NK-92 (cell line): ENCODE results near the gene FAM234B.

Experiments used
- DNase-seq: peaks from one replicate; lab custom pipeline; 2025; ENCODE audit not compliant: unreplicated experiment; lab: John Stamatoyannopoulos, UW

FAM234B gene

GRCh38 chr12:13114251-13115052 is 70.3 kb downstream of the FAM234B start:
- DNase-seq = no peak

- no peak for DNase-seq
These were observed 72.1 kb downstream of the FAM234B start for GRCh38 chr12:13116259-13116658.

GRCh38 chr12:13117029-13117428 is 72.8 kb downstream of the FAM234B start:
- no peak for DNase-seq

GRCh38 chr12:13119826-13120225 is 75.6 kb downstream of the FAM234B start:
- no peak for DNase-seq

- DNase-seq = no peak
These were observed 76.2 kb downstream of the FAM234B start for GRCh38 chr12:13120413-13120812.

GRCh38 chr12:13121568-13121967 is 77.4 kb downstream of the FAM234B start:
- DNase-seq = no peak

GRCh38 chr12:13124656-13125505 is 80.7 kb downstream of the FAM234B start:
- no peak for DNase-seq

GRCh38 chr12:13125996-13126395 is 81.8 kb downstream of the FAM234B start:
- no peak for DNase-seq

- no peak for DNase-seq
These were observed 82.3 kb downstream of the FAM234B start for GRCh38 chr12:13126494-13126893.

GRCh38 chr12:13127444-13127843 is 83.3 kb downstream of the FAM234B start:
- DNase-seq = no peak

- no peak for DNase-seq
These were observed 84.2 kb downstream of the FAM234B start for GRCh38 chr12:13128291-13128965.

GRCh38 chr12:13130981-13131380 is 86.8 kb downstream of the FAM234B start:
- no peak for DNase-seq
